Activated naive CD4-positive, alpha-beta T cell treated with anti-CD3 and anti-CD28 coated beads, Interleukin-2, amount 50 U/mL, for 72 hours (primary cell): ENCODE results near the gene HNRNPAB. TPM values are rescaled to one million over a fixed set of nuclear protein-coding genes. Genes with fewer than 3 reads are reported as not detected.
"Not testable (repeated sequence)": the region's sequence is repeated elsewhere in the genome, so short reads cannot be mapped to it uniquely, and the experiment has no call there.

Source experiments
- ATAC-seq, 2 donors: fragments of 150-1000 bp; cut with Tn5 transposase; 2 replicates each; pipeline ENCODE4 v1.10.0; 2021; ENCODE audit warnings: mild to moderate bottlenecking in 2 of 2, moderate library complexity in 2 of 2
- DNase-seq, 2 donors: peaks; one replicate each; pipeline ENCODE4 v3.0.0; 2021 to 2022; ENCODE audit warnings: low spot score in 2 of 2
- H3K27ac Mint-ChIP-seq, 2 donors: one replicate each; pipeline ENCODE4 v1.8.0; 2022; ENCODE audit warnings: mild to moderate bottlenecking in 2 of 2, mixed read lengths in 2 of 2
- H3K36me3 Mint-ChIP-seq, 2 donors: one replicate each; pipeline ENCODE4 v1.8.0; 2022; ENCODE audit warnings: mixed read lengths in 2 of 2
- H3K9me3 Mint-ChIP-seq, 2 donors: one replicate each; pipeline ENCODE4 v1.8.0; 2022; ENCODE audit warnings: mixed read lengths in 2 of 2
- total RNA-seq, 2 donors: library from RNA; stranded (reverse); gene quantifications; one replicate each; pipeline ENCODE4 v1.2.3, GENCODE V29; 2022

Gene HNRNPAB
- total RNA-seq, 2 donors from 2014 or later: 232 to 253 TPM

DNA sequence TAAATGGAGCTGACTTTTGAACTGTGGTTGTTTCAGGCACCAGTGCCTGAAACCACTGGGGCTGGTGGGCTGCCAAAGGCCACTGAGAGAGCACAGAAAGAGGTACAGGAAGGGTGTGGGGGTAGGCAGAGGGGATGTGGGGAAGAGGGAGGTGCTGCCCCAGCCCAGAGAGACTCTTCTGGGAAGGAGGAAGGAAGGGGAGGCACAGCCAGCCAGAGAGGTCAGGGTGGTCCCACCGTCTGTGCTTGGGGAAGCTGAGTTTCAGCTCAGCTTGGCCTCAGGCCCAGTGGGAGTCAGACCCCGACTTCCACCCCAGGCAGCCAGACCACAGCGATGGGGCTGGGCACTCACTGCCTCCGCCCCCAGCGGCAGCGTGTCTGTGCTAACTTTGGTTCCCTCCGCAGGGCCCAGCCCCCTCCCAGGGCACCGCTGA is 36.9 kb downstream of the HNRNPAB start:
- H3K9me3 Mint-ChIP-seq: no peaks in the 10 kb centered on the region
- ATAC-seq (peak; percentile 8 to 11), DNase-seq (no peak)
- H3K36me3 Mint-ChIP-seq: no peaks in the 10 kb centered on the region
- peak overlapping the region in 1 of 2 donors; percentile 93 for H3K27ac Mint-ChIP-seq

DNA sequence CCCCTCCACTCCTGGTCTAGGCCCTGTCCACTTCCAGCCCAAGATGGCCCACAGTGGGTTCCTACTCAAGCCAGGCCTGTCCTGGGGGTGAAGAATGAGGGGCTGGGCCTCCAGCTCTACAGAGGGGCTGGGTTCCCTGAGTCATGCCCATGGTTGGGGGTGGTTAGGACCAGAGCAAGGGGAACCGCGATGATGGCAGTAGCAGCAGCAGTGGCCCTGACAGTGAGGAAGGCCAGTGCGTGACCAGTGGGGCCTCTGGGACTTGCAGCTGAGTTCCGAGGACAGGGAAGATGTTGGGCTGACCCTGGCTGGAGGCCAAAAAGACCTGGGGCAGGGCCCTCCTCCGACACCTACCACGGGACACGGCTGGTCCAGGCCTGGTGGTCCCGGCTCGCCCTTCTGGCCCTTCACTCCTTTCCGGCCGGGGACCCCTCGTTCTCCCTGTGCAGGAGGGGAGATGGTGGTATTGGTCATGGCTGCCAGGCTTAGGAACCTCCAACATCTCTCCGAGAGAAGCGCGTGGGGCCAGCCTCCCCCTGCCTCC is 37.4 kb downstream of the HNRNPAB start:
- Mint-ChIP-seq H3K36me3 (no peaks in the 10 kb centered on the region), H3K27ac (peak overlapping the region in 1 of 2 donors; percentile 93), H3K9me3 (no peaks in the 10 kb centered on the region)
- no peak for DNase-seq
- peak in 1 of 2 donors; percentile 7 for ATAC-seq

DNA sequence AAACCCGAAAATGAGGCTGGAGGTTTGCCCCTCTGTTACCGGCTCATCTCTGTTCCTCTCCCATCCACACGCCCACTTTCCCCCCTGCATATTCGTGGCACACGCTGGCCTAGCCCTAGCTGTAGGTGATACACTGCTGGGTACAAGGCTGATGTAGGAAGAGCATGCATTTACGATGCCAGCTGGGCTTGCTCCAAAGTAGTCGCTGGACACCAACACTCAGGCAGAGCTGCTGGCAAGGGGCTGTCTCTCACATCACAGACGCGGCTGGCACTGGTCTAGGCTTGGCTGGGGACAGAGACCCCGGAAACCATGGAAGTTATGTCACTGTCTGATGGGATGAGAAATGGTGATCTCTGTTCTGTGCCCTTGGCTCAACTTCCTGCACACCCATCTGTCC is 38.1 kb downstream of the HNRNPAB start:
- DNase-seq (no peak), ATAC-seq (no peak)
- H3K36me3 Mint-ChIP-seq: no peaks in the 10 kb centered on the region
- peak overlapping the region in 1 of 2 donors; percentile 18 for H3K27ac Mint-ChIP-seq
- no peaks in the 10 kb centered on the region for H3K9me3 Mint-ChIP-seq

DNA sequence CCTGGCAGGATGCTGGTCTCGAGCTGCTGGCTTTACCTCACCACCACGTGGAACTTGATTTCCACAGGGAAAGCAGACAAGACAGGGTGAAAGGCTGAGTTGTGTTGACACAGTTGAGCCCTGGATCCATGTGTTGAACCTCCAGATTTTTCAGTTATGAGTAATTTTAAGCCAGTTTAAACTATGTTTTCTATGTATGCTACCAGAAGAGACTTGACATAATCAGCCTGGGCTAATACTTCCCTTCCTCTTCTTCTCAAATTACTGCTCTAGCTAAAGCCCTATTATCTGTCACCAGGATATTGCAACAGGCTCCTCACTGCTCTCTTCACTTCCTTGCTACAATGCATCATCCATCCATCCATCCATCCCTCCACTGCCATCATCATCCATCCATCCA is 40.2 kb downstream of the HNRNPAB start:
- no peak for DNase-seq
- Mint-ChIP-seq H3K36me3 (no peaks in the 10 kb centered on the region), H3K9me3 (no peaks in the 10 kb centered on the region), H3K27ac (no peak overlapping the region)
- ATAC-seq: no peak

DNA sequence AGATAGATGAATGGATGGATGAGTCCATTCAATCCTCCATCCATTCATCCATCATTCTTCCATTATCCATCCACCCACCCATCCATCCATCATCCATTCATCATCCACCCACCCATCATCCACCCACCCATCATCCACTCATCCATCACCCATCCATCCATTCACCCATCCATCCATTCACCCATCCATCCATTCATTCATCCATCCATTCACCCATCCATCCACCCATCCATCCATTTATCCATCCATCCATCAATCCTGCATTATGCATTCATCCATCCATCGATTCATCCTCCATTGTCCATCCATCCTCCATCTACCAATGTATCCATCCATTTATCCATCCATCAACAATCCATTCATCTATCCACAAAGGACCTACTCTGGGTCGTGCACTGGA is 41.1 kb downstream of the HNRNPAB start:
- H3K27ac Mint-ChIP-seq: no peak overlapping the region
- ATAC-seq: no peak

DNA sequence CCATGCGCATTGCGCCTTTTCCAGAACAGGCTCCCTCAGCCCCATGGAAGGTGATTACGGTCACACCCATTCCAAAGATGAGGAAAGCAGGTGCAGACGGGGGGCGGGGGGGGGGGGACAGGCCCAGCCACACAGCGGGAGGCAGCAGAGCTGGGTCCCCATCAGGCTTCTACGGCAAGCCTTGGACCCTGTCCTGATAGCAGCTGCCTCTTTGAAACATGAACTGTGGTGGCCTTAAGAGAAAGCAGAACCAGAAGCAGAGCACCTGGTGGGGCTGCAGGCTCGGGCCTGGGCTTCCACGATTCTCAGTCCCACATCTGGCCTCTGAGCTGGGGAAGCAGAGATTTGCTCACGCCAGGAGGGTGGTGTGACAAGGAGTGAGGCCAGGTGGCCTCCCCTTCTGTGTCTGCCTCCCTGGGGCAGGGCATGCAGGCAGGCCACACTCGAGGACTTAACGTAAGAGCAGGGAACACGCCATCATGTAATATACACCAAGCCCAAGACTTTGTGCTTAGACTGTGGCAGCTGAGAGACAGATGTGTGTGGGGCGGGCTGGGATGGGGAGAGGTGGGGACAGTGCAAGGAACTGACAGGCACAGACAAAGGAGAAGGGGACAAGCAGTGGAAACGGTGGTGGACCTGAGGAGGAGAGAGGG is 42.4 kb downstream of the HNRNPAB start:
- Mint-ChIP-seq H3K9me3 (no peaks in the 10 kb centered on the region), H3K27ac (peak overlapping the region in 1 of 2 donors; percentile 50)

More for the DNA sequence above, 41.1 kb downstream of the HNRNPAB start:
- no peaks in the 10 kb centered on the region for H3K9me3 Mint-ChIP-seq
- no peaks in the 10 kb centered on the region for H3K36me3 Mint-ChIP-seq
- no peak for DNase-seq

DNA sequence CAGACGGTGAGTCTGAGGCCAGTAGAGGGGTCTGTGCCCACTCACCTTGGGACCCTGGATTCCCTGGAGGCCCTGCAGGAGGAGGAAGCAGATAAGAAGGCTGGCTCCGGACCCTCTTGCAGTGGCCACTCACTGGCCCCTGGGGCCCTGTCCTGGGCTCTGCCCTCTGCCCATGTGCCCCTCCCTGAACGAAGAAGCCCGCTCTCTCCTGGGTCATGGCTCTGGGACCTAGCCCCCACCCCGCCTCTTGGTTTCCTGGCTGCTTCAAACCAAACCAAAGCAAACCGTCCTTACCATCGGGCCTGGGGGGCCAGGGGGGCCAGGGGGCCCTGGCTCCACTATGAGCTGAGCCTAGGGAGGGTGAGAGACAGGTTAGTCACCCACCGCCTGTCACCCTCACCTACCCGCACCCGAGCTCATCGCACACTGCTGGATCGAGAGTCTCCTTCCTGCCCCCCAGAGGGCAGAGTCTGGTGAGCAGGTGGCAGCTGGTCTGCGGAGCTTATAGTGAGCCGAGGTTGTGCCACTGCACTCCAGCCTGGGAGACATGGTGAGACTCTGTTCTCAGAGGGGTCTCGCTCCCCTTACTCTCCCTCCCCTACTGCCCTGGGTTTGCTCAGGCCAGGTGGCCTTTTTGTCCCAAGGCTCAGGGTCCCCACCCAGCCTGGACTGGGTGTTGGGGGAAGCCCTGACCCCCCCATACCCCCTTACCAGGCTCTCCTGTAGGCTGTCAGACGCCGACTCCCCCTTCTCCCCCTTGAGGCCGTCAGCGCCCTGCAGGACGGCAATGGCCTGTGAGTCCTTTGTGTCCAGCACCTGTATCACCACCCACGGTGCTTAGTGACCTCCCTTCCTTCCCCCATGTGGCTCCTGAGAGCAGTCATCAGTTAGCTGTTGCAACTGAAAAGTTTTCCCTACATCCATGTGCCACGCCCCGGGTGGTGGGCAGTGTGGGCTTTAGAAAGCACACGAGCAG is 43.4 kb downstream of the HNRNPAB start:
- DNase-seq: no peak

More for the DNA sequence above, 42.4 kb downstream of the HNRNPAB start:
- DNase-seq: no peak
- no peak for ATAC-seq
- H3K36me3 Mint-ChIP-seq: no peaks in the 10 kb centered on the region

DNA sequence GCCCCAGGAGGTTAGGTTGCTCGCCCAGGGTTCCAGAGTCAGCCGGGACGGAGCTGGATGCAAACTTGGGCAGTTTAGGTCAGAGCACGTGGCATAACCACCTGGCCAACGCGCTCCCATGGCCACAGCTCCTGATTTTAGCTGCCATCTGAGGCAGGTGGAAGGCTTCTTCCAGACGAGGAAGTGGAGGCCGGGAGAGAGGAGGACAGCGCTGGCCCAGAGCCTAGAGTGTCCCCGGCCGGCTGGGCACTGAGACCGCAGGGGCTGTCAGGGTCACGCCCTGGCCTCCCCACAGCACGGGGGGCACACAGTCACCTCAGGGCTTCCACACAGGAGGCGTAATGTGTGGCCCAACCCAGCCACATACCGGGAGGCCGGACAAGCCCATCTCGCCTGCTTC is 44.4 kb downstream of the HNRNPAB start:
- Mint-ChIP-seq H3K36me3 (no peaks in the 10 kb centered on the region), H3K27ac (peak overlapping the region in 1 of 2 donors; percentile 40), H3K9me3 (no peaks in the 10 kb centered on the region)
- DNase-seq (no peak), ATAC-seq (no peak)

More for the DNA sequence above, 43.4 kb downstream of the HNRNPAB start:
- Mint-ChIP-seq H3K9me3 (no peaks in the 10 kb centered on the region), H3K27ac (peak overlapping the region in 1 of 2 donors; percentile 40), H3K36me3 (no peaks in the 10 kb centered on the region)
- ATAC-seq: peak; percentile 23 to 29

DNA sequence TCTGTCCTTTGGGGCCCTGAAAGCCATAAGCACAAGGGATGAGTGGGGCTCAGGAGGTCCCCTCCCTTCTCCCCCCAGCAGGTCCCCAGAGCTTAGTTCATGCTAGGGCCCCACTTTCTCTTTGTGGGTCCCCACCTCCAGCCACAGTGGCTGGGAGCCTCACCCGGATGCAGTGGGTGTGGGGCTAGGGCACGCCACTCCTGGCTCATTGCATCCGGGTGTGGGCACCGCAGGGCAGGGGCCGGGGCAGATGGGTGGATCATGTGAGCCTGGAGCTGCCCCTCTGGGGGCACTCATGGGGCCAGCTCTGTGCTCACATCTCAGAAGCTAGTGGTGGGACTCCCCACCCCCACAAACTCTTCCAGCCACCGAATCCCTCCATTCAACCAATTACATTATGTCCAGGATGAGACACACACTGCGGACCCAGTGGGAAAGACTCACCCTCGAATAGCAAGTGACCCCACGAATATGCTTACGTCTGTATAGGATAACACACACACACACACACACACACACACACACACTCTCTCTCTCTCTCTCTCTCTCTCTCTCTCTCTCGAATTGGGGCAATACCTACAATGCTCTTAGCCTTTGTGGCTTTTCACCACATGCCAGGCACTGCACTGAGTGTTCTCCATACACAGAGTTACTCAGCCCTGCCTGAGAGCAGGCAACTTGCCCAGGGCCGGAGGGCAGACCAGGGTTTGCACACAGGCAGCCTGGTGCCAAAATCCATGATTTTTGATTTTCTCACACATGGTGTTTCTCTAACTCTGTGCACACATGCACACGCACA is 45.1 kb downstream of the HNRNPAB start:
- peak overlapping the region; percentile 11 to 51 for H3K27ac Mint-ChIP-seq
- no peaks in the 10 kb centered on the region for H3K9me3 Mint-ChIP-seq
- H3K36me3 Mint-ChIP-seq: no peaks in the 10 kb centered on the region
- DNase-seq: no peak
- ATAC-seq: peak; percentile 66 to 92

DNA sequence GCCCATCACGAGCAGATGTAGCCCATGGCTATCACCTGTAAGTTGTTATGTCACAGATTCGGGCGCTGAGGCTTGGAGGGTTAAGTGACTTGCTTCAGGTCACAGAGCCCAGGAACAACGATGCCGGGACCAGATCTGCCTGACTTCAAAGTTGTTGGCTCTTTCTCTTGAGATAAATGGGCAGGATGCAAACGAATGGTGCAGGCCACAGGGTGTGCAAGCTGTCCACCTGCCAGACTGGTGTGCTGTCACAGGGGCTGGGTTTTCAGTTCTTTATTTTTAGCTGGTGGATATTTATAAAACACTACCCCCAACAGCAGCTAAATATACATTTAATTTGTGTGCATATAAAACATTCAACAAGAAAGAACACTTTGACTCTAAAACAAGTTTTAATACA is 45.9 kb downstream of the HNRNPAB start:
- DNase-seq (no peak), ATAC-seq (no peak)
- H3K36me3 Mint-ChIP-seq: no peaks in the 10 kb centered on the region
- H3K27ac Mint-ChIP-seq: no peak overlapping the region
- no peaks in the 10 kb centered on the region for H3K9me3 Mint-ChIP-seq

DNA sequence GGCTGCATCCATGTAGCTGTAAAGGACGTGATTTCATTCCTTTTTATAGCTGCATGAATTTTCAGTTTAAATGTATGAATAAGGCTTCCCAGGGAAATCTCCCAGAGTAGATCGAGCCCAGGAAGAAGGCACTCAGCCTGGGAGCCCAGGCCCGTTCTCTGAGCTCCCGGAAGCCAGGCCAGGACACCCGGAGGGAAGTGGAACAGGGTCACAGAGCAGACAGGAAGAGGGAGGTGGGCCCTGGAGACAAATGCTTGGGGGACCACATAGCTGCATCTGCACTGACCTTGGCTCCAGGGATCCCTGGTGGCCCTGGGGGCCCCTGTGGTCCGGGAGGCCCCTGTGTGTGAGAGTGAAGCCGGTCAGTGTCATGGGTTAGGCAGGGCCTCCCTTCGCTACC is 47.9 kb downstream of the HNRNPAB start:
- ATAC-seq (no peak), DNase-seq (no peak)
- no peaks in the 10 kb centered on the region for H3K36me3 Mint-ChIP-seq
- no peaks in the 10 kb centered on the region for H3K9me3 Mint-ChIP-seq
- no peak overlapping the region for H3K27ac Mint-ChIP-seq

DNA sequence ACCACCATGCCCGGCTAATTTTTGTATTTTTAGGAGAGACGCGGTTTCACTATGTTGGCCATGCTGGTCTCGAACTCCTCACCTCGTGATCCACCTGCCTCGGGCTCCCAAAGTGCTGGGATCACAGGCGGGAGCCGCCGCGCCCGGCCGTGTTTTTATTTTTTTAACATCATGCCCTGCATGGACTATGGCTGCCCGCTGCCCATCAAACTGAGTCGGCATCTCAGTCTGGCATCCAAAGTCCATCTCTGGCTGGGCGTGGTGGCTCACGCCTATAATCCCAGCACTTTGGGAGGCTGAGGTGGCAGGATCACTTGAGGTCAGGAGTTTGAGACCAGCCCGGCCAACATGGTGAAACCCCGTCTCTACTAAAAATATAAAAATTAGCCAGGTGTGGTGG is 49.3 kb downstream of the HNRNPAB start:
- not testable (repeated sequence) for H3K36me3 Mint-ChIP-seq, DNase-seq, ATAC-seq, H3K9me3 Mint-ChIP-seq, H3K27ac Mint-ChIP-seq

DNA sequence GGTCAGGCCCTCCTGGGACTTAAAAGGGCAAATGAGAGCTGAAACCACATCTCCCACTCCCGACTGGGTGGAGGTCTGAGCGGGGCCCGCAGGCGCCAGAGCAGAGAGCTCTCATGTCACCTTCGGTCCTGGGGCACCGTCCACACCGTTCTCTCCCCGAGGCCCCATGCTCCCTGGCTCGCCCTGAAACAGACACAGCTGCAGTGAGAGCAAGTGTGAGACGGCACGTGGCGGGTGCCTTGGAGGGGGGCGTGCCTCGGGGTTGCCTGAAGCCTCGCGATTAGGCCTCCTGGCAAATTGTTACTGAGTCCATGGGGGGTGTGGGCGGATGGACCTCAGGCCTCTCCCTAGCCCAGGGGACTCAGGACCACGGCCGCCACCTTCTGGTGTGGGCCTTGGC is 52.4 kb downstream of the HNRNPAB start:
- DNase-seq (no peak), ATAC-seq (no peak)
- H3K9me3 Mint-ChIP-seq: no peaks in the 10 kb centered on the region
- H3K36me3 Mint-ChIP-seq: no peaks in the 10 kb centered on the region
- H3K27ac Mint-ChIP-seq: no peak overlapping the region

DNA sequence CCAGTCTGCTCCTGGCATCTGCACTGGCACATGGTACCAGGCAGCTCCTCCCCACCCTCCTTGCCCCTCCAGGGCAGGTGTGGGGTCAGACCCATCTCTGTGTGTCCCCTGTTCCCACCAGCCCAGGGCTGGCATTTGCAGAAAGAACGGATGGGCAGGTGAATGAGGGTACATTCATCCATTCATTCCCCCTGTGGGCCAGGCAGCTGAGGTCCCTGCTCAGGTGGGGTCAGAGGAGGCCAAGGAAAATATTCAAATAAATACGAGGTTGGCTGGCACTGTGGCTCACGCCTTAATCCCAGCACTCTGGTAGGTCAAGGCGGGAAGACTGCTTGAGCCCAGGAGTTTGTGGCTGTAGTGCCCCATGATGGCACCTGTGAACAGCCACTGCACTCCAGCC is 53.3 kb downstream of the HNRNPAB start:
- no peaks in the 10 kb centered on the region for H3K36me3 Mint-ChIP-seq
- no peak for ATAC-seq

DNA sequence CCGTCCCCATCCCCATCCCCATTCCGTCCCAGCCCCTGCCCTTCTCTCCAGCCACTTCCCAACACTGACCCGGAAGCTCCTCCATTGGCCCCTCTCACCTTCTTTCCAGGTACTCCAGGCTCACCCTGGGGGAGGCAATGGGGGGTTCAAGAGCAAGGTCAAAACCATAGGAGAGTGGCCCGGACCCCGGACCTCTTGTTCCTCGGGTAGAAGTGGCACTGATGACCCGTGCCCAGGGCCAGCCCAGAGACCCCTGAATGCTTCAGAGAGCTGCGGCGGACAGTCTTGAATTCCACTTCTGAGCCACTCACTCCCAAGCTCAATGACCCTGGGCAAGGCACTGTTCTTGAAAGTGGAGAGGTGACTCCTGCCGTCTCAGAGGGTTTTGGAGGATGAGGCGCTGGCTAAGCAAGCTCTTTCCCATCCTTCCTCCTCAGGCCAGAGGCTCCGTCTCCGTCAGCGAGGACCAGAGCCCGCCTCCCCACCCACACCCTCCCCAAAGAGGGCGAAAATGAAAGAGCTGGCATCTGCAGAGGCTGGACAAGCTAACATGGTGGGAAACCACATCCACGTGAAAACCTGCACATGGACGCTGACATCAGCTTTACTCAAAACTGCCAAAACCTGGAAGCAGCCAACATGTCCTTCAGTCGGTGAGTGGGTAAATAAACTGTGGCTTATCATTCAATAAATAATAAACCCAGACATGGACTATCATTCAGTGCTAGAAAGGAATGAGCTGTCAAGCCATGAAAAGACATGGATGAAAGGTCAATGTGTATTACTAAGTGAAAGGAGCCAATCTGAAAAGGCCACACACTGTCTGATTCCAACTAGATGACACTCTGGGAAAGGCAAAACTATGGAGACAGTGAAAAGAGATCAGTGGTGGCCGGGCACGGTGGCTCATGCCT is 55.5 kb downstream of the HNRNPAB start:
- DNase-seq (no peak), ATAC-seq (peak in 1 of 2 donors; percentile 48)
- peaks cover 5% of the 10 kb centered on the region in 2 donors for H3K9me3 Mint-ChIP-seq
- no peak overlapping the region for H3K27ac Mint-ChIP-seq
- no peaks in the 10 kb centered on the region for H3K36me3 Mint-ChIP-seq

More for the DNA sequence above, 53.3 kb downstream of the HNRNPAB start:
- H3K9me3 Mint-ChIP-seq: peaks cover 0 to 2% of the 10 kb centered on the region in 2 donors
- H3K27ac Mint-ChIP-seq: no peak overlapping the region
- no peak for DNase-seq
